SK-N-SH treated with all-trans-retinoic acid at 6 μM for 48 hours (cell line): ENCODE data around the gene SLCO1B3.

ENCODE experiments used
- ATAC-seq: fragments of 200-7000 bp; cut with Tn5 transposase; 3 replicates; pipeline ENCODE4 v1.9.1; 2020; ENCODE audit warnings: mild to moderate bottlenecking, moderate library complexity
- ARNTL ChIP-seq: fragments of 450-650 bp; formaldehyde crosslinking; IDR thresholded peaks from 2 replicates; pipeline ENCODE4 v1.5.0; 2020; ENCODE audit warnings: low read depth, mild to moderate bottlenecking, moderate library complexity, borderline replicate concordance
- BACH2 ChIP-seq: fragments of 250-450 bp; sonication (Bioruptor Pico); IDR thresholded peaks from 2 replicates; pipeline ENCODE4 v1.9.0; 2021; ENCODE audit warnings: mild to moderate bottlenecking, borderline replicate concordance
- GLIS3 ChIP-seq: fragments of 250-450 bp; sonication (Bioruptor Pico); IDR thresholded peaks from 2 replicates; pipeline ENCODE4 v1.5.0; 2020; ENCODE audit warnings: mild to moderate bottlenecking, moderate library complexity
- OSR1 ChIP-seq: fragments of 250-450 bp; sonication (Bioruptor Pico); IDR thresholded peaks from 2 replicates; pipeline ENCODE4 v1.8.0; 2022; ENCODE audit warnings: moderate library complexity, mild to moderate bottlenecking, inconsistent platforms
- RARB ChIP-seq: fragments of 250-450 bp; sonication (Bioruptor Pico); IDR thresholded peaks from 2 replicates; pipeline ENCODE4 v1.8.0; 2021; ENCODE audit warnings: mild to moderate bottlenecking, moderate library complexity
- SNAI2 ChIP-seq: fragments of 250-450 bp; sonication (Bioruptor Pico); IDR thresholded peaks from 2 replicates; pipeline ENCODE4 v1.5.0; 2020; ENCODE audit warnings: mild to moderate bottlenecking, moderate library complexity
- TCF4 ChIP-seq: fragments of 250-450 bp; sonication (Bioruptor Pico); IDR thresholded peaks from 2 replicates; pipeline ENCODE4 v1.8.0; 2021; ENCODE audit warnings: mild to moderate bottlenecking, moderate library complexity, borderline replicate concordance
- TOX ChIP-seq: fragments of 250-450 bp; sonication (Bioruptor Pico); IDR thresholded peaks from 2 replicates; pipeline ENCODE4 v1.8.0; 2021; ENCODE audit warnings: mild to moderate bottlenecking, moderate library complexity, borderline replicate concordance
- ZFP3 ChIP-seq: fragments of 250-450 bp; sonication (Bioruptor Pico); IDR thresholded peaks from 2 replicates; pipeline ENCODE4 v1.5.0; 2020; ENCODE audit warnings: mild to moderate bottlenecking, moderate library complexity
- ZFP30 ChIP-seq: fragments of 450-650 bp; formaldehyde crosslinking; IDR thresholded peaks from 2 replicates; pipeline ENCODE4 v1.5.0; 2022; ENCODE audit warnings: mild to moderate bottlenecking, moderate library complexity
- ZNF70 ChIP-seq: fragments of 450-650 bp; formaldehyde crosslinking; IDR thresholded peaks from 2 replicates; pipeline ENCODE4 v1.5.0; 2020; ENCODE audit warnings: mild to moderate bottlenecking, moderate library complexity
- ZNF8 ChIP-seq: fragments of 450-650 bp; formaldehyde crosslinking; IDR thresholded peaks from 2 replicates; pipeline ENCODE4 v1.5.0; 2020; ENCODE audit warnings: mild to moderate bottlenecking, moderate library complexity
- TF ChIP-seq, protein P1 (sequence below): fragments of 250-450 bp; sonication (Bioruptor Pico); IDR thresholded peaks from 2 replicates; pipeline ENCODE4 v1.5.1; 2020; ENCODE audit warnings: low read depth, mild to moderate bottlenecking, moderate library complexity
- TF ChIP-seq, protein P2 (sequence below): fragments of 250-450 bp; sonication (Bioruptor Pico); IDR thresholded peaks from 2 replicates; pipeline ENCODE4 v1.5.1; 2021; ENCODE audit warnings: mild to moderate bottlenecking, moderate library complexity

SLCO1B3 gene

DNA sequence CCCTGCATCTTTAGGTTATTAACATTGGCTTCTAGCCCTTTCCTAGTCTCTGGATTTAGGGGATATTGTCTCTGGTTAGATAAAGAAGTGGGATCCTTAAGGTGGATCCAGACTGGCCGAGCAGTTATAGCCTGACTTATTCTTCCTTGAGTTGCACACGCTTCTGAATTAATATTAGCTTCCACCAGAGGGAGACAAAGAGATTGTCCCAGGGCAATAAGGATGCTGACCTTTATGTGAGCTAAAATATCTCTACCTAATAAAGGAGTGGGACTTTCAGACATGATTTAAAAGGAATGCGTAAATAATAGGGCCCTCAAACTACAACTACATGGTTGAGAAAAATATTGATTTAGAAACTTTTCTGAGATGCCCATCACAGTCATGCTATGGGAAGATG is 139.7 kb downstream of the SLCO1B3 start:
- TF ChIP-seq ARNTL (CRISPR knock-in tag) (no peak), ZFP3 (CRISPR knock-in tag) (no peak)
- TF ChIP-seq, protein P1, sequence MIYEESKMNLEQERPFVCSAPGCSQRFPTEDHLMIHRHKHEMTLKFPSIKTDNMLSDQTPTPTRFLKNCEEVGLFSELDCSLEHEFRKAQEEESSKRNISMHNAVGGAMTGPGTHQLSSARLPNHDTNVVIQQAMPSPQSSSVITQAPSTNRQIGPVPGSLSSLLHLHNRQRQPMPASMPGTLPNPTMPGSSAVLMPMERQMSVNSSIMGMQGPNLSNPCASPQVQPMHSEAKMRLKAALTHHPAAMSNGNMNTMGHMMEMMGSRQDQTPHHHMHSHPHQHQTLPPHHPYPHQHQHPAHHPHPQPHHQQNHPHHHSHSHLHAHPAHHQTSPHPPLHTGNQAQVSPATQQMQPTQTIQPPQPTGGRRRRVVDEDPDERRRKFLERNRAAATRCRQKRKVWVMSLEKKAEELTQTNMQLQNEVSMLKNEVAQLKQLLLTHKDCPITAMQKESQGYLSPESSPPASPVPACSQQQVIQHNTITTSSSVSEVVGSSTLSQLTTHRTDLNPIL = no peak
- peak; percentile 80 for ATAC-seq

DNA sequence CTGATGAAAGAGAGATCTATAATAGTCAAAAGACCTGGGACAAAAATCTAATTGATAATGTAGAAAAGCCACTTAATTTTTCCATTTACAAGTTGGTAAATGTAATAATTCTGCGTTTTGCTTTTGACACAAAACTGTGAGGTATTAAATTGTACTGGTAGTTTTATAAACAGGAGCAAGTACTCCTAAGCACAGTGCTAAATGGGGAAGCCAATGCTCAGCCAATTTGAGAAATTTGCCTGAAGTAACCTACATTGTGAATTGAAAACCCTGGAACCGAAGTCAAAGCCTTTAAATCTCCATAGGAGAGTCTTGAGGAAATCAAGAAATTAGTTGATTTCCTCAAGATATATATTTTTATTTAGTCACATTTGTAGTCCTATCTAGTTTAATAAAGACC is 152.8 kb downstream of the SLCO1B3 start:
- TF ChIP-seq TCF4 (CRISPR knock-in tag) (no peak), ZNF70 (CRISPR knock-in tag) (no peak)
- TF ChIP-seq, protein P2, sequence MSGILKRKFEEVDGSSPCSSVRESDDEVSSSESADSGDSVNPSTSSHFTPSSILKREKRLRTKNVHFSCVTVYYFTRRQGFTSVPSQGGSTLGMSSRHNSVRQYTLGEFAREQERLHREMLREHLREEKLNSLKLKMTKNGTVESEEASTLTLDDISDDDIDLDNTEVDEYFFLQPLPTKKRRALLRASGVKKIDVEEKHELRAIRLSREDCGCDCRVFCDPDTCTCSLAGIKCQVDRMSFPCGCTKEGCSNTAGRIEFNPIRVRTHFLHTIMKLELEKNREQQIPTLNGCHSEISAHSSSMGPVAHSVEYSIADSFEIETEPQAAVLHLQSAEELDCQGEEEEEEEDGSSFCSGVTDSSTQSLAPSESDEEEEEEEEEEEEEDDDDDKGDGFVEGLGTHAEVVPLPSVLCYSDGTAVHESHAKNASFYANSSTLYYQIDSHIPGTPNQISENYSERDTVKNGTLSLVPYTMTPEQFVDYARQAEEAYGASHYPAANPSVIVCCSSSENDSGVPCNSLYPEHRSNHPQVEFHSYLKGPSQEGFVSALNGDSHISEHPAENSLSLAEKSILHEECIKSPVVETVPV (CRISPR knock-in tag) = no peak
- no peak for ATAC-seq

DNA sequence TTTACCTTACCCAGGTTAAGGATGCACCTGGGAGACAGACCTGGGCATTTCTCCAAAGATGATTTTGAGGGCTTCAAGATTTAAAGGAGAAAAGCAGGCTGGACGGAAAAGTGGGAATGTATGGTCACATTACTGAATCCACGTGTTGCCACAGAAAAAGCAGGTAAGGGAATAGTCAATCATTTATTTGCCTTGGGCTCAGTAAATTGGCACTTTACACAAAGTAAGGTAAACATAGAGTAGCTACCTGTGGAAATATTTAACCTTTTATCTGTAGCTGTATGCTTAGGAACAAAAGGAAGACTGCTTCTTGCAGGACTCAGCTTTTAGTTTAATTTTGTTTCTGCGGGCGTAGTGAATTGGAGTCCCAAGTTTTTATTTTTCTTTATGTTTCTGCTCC is 153.3 kb downstream of the SLCO1B3 start:
- ATAC-seq = no peak

More for the DNA sequence above, 153.3 kb downstream of the SLCO1B3 start:
- TF ChIP-seq RARB (CRISPR knock-in tag) (no peak), BACH2 (CRISPR knock-in tag) (no peak), GLIS3 (CRISPR knock-in tag) (no peak), TOX (no peak), ZNF8 (CRISPR knock-in tag) (no peak), ZFP30 (no peak), ARNTL (CRISPR knock-in tag) (no peak), OSR1 (CRISPR knock-in tag) (no peak), SNAI2 (CRISPR knock-in tag) (no peak), ZNF70 (CRISPR knock-in tag) (no peak)
- TF ChIP-seq, protein P1 = no peak
